ENCODE results near the gene SPG7. TPM values are rescaled to one million over a fixed set of nuclear protein-coding genes. Genes with fewer than 3 reads are reported as not detected.

Gene SPG7
- total RNA-seq, 1 donor from 2014 or later, result 84.2 TPM

DNA sequence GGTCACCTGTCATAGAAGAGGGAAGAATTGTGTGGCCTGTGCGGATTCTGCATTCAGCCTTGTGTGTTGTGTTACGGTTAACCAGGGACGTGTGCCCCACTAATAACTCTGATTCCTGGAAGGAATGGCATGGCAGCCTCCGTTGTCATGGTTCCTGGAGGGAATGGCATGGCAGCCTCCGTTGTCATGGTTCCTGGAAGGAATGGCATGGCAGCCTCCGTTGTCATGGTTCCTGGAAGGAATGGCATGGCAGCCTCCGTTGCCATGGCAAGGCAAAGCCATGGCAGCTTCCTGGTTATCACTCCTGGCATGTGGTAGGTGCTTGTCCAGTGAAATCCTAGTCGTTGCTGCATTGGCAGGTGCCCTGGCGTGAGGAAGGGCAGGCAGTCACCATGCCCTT lies 8.9 kb downstream of the SPG7 start:
- DNase-seq, result no peak

DNA sequence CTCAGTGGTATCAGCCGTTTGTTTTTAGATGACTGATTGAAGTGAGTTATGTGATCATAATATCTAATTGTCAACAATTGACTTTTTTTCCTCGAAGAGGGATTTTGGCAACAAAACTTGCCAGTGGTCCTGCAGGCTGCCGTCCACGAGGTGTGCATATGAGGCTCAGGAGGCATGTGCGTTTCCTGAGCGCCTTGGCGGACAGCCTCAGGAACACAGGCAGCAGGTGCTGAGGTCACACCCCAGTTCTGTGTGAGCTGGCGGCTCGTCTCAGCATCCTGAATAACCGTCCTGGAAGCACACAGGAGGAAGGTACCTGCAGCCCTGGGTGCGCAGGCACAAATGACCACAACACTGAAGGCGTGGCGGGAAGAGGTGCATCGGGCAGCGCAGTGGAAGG lies 11.7 kb downstream of the SPG7 start:
- DNase-seq, result no peak

DNA sequence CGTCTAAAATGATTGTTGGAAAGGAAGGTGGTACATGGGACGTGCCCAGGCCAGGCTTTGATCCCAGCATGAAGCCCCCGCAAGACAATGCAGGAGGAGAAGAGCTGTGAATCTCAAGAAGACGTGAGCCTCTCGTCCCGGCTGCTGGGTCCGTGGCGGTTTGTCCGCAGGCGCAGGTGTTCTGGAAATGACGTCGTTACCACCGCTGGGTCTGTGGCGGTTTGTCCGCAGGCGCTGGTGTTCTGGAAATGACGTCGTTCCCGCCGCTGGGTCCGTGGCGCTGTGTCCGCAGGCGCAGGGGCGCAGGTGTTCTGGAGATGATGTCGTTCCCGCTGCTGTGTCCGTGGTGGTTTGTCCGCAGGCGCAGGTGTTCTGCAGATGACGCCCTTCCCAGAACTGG lies 14.1 kb downstream of the SPG7 start:
- DNase-seq, result no peak

DNA sequence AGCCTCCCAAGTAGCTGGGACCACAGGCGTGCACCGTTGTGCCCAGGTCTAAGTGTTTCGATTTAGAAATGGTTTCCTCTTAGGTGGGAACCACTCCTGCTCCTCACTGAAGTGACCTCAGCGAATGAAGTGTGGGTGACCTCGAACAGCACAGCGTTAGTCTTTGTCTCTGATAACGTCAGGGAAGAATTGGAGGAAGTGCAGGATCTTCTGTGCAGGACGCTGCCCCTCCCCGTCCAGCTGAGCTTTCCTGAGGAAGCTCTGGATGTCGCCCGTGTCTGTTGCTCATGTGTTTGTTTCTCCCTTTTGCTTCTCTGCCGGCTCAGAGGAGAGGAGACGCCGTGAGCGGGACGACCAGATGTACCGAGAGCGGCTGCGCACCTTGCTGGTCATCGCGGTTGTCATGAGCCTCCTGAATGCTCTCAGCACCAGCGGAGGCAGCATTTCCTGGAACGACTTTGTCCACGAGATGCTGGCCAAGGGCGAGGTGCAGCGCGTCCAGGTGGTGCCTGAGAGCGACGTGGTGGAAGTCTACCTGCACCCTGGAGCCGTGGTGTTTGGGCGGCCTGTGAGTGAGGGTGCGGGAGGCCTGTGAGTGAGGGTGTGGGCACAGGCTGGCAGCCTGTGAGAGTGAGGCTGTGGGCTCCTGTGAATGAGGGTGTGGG lies 15.6 kb downstream of the SPG7 start:
- no peak for DNase-seq

DNA sequence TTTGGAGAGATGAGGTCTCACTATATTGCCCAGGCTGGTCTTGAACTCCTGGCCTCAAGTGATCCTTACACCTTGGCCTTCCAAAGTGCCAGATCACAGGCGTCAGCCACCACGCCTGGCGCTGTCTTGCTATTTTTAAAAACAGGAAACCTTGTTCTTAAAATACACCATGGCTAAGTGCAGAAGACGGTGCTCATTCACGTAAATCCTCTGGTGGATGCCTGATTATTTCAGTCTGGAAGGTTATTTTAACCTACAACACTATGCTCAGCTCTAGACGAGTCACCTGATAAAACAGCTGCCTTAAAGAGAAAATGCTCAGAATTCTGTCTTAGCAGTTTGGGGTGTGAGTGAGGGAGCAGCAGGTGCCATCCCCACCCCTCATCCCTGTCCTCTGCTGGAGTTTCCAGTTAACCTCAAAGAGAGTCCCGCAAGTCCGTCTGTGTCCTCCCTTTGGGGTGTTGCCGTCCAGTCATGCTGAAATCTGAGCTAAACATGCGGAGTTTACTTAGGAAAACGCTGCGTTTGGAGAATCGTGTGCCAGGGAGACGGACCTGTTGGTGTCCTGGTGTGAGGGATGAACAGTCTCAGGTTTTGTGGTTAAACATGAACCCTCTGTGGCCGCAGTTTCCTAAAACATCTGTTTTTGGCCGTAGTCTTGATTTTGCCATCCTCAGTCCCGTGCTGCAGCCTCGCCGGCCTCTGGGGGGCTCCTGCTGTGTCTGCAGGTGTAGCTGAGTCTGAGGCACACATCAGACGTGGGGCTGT lies 17.1 kb downstream of the SPG7 start:
- DNase-seq, result no peak

DNA sequence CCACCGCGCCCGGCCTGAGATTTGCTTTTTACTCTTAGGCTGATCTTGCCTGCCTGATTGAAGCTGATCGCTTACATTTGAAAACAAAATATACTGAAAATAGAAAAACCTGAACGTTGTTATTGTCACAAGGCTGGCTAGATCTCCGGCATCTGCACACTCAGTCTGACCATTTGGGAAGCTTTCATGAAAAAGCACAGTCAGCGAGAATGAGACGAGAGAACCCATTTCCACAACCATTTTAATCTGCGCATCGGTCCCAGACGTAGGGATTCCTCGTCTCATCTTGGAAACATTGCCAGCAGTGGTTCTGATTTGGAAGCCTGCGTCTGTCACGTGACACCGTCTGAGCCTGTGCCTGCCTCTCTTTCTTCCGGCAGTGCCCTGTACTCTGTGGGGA lies 20.9 kb downstream of the SPG7 start:
- DNase-seq, result no peak

DNA sequence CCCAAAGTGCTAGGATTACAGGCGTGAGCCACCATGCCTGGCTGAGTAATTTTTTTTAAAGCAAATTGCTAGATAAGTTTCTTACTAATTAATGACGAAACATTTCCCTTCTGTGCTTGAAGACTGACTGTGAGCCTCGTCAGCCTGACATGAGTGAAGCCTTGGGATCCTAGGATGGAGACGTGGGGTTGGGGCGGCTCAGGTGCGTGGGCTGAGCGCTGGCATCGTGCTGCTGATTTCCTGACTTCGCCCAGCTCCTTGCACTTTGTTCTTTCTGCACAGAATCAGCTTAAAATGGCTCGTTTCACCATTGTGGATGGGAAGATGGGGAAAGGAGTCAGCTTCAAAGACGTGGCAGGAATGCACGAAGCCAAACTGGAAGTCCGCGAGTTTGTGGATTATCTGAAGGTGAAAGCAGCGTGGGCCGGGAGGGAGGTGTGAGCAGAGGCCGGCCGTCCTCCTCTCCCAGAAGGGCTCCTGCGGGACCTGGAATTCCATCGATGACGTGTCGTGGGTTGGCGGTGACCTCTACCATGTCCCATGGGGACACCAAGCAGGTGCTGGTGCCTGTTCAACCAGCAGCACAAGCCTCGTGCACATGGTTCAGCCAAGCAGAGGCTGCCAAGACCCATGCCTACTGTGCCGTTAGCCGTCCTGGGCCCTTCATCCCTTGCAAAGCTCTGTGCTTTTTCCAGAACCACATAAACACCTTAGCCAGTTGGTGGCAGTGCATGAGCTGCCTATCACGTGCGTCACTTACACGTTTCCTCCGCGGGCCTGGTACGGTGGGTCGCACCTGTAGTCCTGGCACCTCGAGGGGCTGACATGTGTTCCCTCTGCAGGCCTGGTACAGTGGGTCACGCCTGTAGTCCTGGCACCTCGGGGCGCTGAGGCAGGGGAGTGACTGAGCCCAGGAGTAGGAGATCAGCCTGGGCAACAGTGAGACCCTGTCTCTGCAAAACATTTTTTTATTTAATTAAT lies 22.5 kb downstream of the SPG7 start:
- DNase-seq, result no peak

DNA sequence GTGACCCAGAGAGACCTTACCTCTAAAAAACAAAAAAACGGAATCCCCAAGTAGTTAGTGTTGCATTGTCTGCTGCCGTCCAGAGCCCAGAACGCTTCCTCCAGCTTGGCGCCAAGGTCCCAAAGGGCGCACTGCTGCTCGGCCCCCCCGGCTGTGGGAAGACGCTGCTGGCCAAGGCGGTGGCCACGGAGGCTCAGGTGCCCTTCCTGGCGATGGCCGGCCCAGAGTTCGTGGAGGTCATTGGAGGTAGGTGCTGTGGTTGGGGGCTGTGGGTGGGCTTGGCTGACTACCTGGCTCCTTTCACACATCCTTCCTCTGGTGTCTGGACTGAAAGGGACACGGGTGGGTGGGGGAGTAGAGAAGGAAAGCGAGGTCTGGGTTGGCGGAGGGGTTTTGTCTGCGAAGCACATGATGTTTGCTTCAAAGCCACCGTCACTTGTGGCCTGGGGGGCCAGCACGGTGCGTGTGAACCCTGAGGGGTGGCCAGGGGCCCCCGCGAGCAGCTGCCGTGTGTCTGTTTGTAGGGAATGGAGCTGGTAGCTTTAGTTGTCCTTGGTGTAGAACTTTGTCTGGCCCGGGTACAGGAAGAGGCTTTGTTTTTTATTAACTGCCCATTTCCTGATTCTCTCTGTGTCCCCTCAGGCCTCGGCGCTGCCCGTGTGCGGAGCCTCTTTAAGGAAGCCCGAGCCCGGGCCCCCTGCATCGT lies 23.8 kb downstream of the SPG7 start:
- no peak for DNase-seq

DNA sequence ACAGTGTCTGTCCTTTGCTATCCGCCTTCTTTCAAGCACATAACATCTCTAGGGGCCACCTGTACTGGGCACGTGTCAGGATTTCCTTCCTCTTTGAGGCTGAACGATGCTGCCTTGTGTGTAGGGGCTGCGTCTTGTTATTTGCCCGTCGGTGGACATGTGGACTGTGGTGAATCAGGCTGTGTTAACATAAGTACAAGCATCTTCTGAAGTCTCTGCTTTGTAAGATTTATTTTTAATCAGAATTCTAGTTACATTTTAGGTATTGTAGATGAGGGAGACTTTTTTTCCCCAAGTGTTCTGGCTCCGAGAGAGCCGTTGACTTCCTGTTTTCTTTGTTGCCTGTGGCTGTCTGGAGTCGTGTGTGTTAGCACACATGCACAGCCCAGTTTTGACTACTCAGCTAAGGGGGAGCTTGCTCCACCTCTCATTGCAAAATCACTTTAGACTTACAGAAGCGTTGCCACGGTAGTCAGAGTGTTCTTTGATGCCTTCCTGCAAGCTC lies 26.1 kb downstream of the SPG7 start:
- DNase-seq, result no peak

DNA sequence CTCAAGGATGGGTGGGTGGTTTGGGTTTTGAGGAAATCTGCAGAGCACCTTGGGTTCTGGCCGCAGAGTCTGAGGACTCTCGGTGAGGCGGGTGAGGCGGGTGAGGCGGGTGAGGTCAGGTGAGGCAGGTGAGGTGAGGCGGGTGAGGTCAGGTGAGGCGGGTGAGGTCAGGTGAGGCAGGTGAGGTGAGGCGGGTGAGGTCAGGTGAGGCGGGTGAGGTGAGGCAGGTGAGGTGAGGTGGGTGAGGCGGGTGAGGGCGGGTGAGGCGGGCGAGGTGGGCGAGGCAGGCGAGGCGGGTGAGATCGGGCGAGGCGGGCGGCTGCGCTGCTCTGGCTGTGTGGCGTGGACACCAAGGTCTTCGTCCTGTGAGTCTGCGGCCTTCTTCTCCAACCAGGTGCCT lies 28.2 kb downstream of the SPG7 start:
- DNase-seq, result no peak

DNA sequence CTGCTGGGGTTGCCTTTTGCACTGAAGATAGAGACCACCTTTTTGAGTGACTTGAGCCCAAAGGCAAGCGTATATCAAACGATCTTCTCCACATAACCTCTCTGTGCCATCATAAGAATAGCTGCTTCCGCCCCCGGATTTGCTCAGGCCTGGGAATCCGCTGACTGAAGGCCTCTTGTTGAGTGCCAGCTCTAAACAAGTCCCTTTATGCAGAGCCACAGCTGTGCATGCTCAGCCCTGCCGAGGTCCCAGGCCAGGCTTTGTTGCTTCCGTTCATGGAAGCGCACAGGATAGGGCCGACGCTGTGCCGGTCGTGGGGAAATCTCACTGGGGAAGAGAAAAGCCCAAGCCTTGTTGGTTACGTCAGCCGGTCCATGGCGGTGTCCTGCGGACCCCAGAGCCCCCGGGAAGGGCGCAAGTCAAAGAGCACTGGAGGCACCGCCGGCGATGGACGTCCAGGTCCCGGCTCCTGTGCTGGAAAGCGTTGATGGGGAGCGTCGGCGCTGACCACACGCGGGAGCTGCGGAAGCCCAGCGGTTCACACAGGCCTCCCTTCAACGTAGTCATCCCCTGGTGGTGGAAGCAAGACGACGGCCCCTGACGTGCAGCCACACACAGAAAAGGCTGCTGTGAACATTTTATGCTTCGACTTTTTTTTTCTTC lies 28.8 kb downstream of the SPG7 start:
- no peak for DNase-seq

DNA sequence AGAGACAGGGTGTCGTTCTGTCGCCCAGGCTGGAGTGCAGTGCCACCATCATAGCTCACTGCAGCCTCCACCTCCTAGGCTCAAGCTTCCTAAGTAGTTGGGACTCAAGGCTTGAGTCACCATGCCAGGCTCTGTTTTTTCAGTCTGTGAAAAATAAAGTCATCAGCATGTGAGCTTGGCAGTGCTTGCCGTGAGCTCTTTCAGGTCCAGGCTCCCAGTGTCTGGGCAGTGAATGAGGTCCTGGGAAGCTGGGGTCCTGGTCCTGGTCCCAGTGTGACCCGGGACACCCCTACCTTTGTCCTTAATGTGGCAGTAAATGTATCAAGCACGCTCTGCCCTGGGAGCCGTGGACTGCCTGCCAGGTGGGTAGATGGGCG lies 29.3 kb downstream of the SPG7 start:
- no peak for DNase-seq

DNA sequence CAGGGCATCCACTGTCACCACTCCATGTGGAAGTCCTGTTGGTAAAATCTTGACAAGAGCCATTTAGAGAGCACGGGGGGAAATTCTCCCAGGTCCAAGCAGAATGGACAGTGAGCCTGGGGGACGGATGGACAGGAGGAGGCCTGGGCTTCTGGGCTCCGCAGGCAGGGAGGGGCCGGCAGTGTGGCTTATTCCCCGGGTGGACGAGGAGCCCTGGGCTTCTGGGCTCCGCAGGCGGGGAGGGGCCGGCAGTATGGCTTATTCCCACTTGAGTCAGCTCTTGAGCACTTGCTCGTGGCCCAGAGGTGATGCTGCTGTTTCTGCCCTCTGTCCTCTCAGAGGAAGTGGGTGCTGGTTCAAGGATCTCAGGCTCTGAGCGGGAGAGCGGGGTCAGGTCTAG lies 30.1 kb downstream of the SPG7 start:
- no peak for DNase-seq

DNA sequence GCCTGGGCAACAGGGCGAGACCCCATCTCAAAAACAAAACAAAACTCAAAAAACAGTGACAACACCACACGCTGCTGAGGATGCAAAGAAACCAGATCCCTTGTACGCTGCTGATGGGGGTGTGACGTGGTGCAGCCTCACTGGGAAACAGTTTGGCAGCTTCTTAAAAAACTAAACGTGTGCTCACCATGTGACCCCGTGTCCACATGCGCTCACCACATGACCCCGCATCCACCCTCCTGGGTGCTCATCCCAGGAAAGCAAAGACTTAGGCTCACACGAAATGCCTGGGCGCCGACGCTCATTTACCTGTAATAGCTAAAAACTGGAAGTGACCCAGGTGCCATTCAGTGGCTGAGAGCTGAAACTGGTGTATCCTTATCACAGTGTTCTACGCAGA lies 32.4 kb downstream of the SPG7 start:
- no peak for DNase-seq

DNA sequence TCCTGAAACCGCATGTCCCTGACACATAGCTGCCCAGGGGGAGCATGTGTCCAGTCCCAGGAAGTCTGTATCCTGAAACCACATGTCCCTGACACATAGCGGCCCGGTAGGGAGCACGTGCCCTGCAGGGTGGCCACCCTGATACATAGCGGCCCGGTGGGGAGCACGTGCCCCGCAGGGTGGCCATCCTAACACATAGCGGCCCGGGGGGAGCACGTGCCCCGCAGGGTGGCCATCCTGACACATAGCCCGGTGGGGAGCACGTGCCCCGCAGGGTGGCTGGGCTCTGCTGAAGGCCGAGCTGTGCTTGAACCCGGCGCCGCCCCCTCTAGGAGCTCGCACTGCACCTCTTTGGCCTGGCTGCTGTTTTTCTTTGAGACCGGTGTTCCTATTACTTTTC lies 33.6 kb downstream of the SPG7 start:
- DNase-seq, result no peak

DNA sequence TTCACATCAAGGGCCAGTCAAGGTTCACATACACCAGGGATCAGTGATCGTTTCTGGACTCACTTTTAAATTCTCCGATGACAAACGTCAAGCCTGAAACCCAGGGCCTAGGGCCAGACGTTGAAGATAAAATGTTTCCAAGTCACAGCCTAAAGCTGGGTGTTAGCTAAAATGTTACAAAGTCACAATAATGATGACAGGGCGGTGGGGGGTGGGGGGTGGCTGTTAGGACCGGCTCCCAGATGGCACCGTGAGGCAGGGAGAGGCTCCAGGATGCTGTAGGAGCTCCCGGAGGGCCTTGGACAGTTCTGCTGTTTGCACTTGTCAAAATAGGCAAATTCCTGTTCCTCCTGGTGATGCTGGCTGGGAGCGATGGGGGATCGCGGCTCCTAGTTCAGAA lies 35.9 kb downstream of the SPG7 start:
- DNase-seq, result no peak

DNA sequence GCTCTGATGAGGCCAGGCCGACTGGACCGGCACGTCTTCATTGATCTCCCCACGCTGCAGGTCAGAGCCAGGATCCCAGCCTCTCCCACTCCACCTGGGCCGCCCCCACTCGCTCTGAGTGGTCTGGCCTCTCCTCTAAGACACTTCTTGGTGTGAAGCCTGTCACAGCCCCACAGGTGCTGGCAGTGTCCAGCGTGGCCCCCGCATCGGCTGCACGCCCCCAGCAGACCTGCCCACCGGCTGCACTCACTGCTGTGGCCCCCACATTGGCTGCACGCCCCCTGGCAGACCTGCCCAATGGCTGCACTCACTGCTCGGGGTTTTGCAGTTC lies 36.5 kb downstream of the SPG7 start:
- DNase-seq, result no peak

DNA sequence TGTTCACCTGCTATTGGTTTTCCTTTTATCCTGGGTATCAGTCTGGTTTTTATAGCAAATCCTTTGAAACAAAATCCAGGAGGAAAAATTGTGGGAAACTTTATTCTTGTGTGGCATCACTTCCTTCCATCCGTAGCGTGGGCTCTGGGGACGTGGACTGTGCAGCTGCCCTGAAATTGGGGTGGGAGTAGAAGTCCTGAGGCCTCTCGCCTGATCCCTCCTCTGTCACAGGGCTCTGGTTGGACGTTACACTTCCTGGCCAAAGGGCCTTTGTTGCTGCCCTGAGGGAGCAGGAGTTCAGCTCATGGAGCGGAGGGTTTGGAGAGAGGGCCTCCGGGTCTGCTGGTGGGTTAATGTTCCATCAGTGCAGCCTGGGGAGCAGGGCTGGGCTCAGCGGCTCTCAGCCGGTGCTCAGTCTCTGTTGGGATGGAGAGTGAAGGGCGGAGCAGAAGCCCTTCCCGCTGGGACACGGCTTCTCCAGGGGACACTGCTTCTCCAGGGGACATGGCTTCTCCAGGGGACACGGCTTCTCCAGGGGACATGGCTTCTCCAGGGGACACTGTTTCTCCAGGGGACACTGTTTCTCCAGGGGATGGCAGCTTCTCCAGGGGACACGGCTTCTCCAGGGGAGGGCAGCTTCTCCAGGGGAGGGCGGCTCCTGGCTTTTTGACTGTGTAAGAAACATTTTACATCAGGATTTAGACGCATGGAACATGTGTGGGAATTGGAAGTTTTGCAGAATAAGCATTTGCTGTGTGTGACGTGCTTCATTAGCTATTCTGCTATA lies 37.0 kb downstream of the SPG7 start:
- DNase-seq, result no peak

DNA sequence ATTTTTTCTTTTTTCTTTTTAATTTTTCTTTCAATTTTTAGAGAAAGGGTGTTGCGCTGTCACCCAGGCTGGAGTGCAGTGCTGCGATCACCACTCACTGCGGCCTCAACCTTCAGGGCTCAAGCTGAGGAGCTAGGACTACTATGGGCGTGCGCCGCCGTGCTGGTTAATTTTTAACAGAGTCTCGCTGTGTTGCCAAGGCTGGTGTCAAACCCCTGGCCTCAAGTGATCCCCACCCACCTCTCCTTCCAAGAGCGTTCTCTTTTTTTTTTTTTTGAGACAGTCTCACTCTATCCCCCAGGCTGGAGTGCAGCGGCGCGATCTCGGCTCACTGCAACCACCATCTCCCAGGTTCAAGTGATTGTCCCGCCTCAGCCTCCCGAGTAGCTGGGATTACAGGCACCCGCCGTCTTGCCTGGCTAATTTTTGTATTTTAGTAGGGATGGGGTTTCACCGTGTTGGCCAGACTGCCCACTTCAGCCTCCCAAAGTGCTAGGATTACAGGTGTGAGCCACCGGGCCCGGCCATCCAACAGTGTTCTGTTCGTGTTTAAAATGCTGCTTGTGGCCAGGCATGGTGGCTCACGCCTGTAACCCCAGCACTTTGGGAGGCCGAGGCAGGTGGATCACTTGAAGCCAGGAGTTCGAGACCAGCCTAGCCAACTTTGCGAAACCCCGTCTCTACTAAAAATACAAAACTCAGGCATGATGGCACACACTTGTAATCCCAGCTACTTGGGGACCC lies 37.8 kb downstream of the SPG7 start:
- DNase-seq, result no peak

DNA sequence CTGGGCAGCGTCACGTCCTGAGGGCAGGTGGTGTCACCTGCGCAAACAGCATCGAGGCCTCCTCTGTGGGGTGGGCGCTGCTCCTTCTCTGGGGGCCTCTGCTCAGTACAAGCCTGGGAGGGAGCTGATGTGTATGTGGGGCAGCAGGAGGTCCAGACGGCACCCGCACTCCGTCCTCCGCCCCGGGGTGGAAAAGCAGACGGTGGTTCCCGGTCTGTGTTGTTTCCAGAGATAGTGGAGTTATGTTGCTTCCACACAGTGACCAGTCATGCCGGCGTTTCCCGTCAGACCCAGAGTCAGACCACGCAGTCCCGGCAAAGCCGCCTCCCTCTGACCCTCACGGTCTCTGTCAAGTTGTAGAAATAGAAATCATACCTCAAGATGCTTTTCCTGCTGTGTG lies 38.6 kb downstream of the SPG7 start:
- DNase-seq, result no peak

All from skin of body (tissue), 2 donors.